Right cardiac atrium (tissue), 5 donors: Measurements from ENCODE around the gene LAGE3. TPM values are rescaled to one million over a fixed set of nuclear protein-coding genes. Genes with fewer than 3 reads are reported as not detected.
A peak's percentile ranks its signal among the peaks of the same experiment; 100 is the strongest.

Experiments used
- ATAC-seq, 2 donors: fragments of 200-7000 bp; cut with Tn5 transposase; one replicate each; pipeline versions ENCODE4 v1.8.0 to v1.9.1; 2020; ENCODE audit warnings: moderate library complexity in 2 of 2, mild to moderate bottlenecking in 1 of 2
- DNase-seq, 3 donors: peaks; one replicate each; pipeline ENCODE4 v3.0.0-alpha.2; 2020
- H3K27ac ChIP-seq: one replicate; pipeline ENCODE4 v1.5.1; 2013; ENCODE audit warnings: mild to moderate bottlenecking, low read length, control low read depth, moderate library complexity
- H3K27me3 ChIP-seq: one replicate; pipeline ENCODE4 v1.6.1; 2013; ENCODE audit not compliant: control insufficient read depth, insufficient read depth
- H3K4me1 ChIP-seq: one replicate; pipeline ENCODE4 v1.6.1; 2013; ENCODE audit warnings: low read length; ENCODE audit not compliant: control insufficient read depth, insufficient read depth
- H3K4me3 ChIP-seq: one replicate; pipeline ENCODE4 v1.5.1; 2013; ENCODE audit warnings: low read length, control low read depth
- H3K9me3 ChIP-seq: one replicate; pipeline ENCODE4 v1.6.1; 2013; ENCODE audit warnings: low read length; ENCODE audit not compliant: control insufficient read depth
- WGBS: extraction: QIAGEN DNeasy Blood & Tissue Kit; methylation state at CpG from one replicate; pipeline ENCODE4 v1.1.7; 2013; 5-methylcytosine and 5-hydroxymethylcytosine counted together
- intact Hi-C, 4 donors: fragments of 100-400 bp; cut with DNase I; formaldehyde crosslinking; loops; one replicate each; pipeline versions ENCODE4 v1.11.0 to v1.14.0; 2022 to 2023
- long read RNA-seq, 4 donors: library from polyadenylated mRNA; unstranded; transcript quantifications; one replicate each; pipeline ENCODE4 v2.0.0, GENCODE V29; 2020 to 2021
- polyA plus RNA-seq: library from polyadenylated mRNA; stranded (reverse); fragments of 200-250 nt; gene quantifications from one replicate; pipeline ENCODE4 v1.2.3, GENCODE V29; 2013
- total RNA-seq, 4 donors: library from RNA; stranded (reverse); fragmentation: NEBNext Ultra II Directional; extraction: Animal tissue kit (Norgen Biotek cat#: 25700); gene quantifications; one replicate each; pipeline ENCODE4 v1.2.1, GENCODE V29; 2021
- donor health status: healthy with polysubstance abuse.
- donor health status: DM: no; HTN: yes; CAD: no.
- donor health status: DM: no; HTN: no; CAD: no.
- donor health status: DM: no; HTN: yes; CAD: no; lungs with severe emphysema.
- donor health status: DM: yes; HTN: yes; CAD: no.

The LAGE3 gene
- total RNA-seq (10 to 100 TPM; 16.3 to 22.0 (median 19.5) TPM), polyA plus RNA-seq (25.8 TPM)
- long read RNA-seq, donor 1, transcript LAGE3-201 (3 exons, 949 nt): major isoform, 31 of 31 reads
- long read RNA-seq, donor 1, partial matches to known transcripts: 0 of 31 reads
- long read RNA-seq, donor 1, other reads (novel, unspliced or antisense): 0 of 31 reads
- long read RNA-seq, donor 2, transcript LAGE3-201 (3 exons, 949 nt): major isoform, 23 of 24 reads
- long read RNA-seq, donor 2, partial matches to known transcripts: 0 of 24 reads
- long read RNA-seq, donor 2, other reads (novel, unspliced or antisense): 1 of 24 reads
- long read RNA-seq, donor 3, partial matches to known transcripts: 0 of 4 reads
- long read RNA-seq, donor 3, other reads (novel, unspliced or antisense): 0 of 4 reads
- long read RNA-seq, donor 4, transcript LAGE3-201 (3 exons, 949 nt): major isoform, 9 of 9 reads
- long read RNA-seq, donor 4, partial matches to known transcripts: 0 of 9 reads
- long read RNA-seq, donor 4, other reads (novel, unspliced or antisense): 0 of 9 reads

DNA sequence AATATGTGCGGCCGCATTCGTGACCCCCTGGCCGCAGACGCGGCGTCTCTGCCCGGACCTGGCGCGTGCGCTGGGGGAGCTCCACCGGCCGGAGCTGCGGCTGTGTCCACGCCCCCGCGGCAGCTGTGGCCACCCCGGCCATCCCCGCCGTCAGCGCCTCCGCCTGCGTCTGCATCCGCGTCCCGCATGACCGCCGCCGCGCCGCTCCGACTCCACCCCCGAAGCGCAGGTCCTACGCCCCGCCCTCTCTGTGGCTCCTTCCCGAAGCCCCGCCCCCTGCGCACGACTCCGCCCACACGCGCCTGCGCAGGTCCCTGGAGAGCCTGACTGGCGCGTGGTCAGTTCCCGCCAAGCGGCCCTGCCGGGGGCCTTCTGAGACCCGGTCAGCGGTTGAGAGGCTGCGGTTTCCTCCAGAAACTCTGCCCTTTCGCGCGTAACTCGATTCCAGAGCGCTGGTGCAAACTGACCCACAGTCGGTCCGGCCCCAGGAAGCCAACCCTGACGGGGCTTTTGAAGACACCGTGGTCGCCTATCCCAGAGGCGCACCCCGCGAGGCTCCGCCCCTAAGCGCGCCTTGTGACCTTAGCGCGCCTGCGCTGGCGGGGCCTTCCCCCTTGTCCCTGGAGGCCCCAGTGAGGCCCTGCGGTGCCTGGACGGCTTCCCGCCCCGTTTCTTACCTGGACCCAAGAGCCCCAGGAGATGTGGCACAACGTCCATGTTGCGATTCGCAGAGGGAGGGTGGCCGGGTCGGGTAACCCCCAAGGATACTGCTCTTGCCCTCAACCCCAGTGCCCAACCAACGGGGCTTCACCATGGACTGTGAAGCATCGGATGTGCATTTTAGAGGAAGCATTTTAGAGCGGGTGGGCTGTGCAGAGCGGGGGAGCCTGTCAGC, at the start of gene LAGE3:
LAGE3 (minus strand) TSS at position 554 of the 895 bp plus-strand sequence; CDS start at position 188, 366 bp downstream.
- peak; percentile 93 to 98 (median 97) for DNase-seq
- H3K27ac ChIP-seq: peak within 1 kb of the TSS; percentile 54
- H3K4me1 ChIP-seq: peaks cover 2% of the 10 kb centered on the region
- H3K9me3 ChIP-seq: no peaks in the 10 kb centered on the region
- H3K27me3 ChIP-seq: no peaks in the 10 kb centered on the region
- 3% methylated on average over 84 of the region's 85 CpGs for WGBS
- intact Hi-C loops: no loop called here
- peak; percentile 96 for ATAC-seq
- peak within 1 kb of the TSS; percentile 43 for H3K4me3 ChIP-seq

DNA sequence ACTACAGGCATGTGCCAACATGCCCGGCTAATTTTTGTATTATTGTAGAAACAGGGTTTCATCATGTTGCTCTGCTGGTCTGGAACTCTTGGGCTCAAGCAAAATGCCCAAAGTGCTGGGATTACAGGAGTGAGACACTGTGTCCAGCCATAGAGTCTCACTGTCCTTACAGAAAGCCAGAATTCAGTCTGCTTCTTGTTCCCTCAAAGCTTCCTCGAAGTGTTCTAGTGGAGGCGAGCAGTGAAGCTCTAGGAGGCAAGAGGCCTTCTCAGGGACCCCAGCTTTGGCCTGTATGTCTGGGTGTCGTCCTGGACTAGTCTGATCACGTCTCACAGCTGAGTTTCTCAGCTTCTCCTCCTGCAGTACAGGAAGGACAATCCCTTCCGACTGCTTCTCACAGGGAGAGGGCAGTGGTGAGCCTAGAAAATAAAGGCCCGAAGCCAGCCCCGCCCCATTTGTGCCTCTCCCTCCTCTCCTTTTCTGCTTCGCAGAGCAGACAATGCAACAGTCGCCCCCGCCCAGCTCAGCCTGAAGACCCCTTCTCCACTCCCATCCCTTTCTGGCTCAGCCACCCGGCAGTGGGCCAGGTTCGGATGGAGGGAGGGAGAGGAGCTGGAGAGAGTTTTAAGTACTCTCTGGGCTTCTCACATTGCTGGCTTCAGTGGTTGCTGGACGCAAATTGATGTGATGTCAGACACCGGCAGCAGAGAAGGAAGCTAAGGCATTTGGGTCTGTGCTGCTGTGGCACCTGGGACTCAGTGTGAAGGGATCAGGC, 48.0 kb upstream of the LAGE3 start:
- Histone ChIP-seq H3K27ac (peak overlapping the region; percentile 96), H3K4me1 (peaks cover 2% of the 10 kb centered on the region), H3K4me3 (peak overlapping the region; percentile 43), H3K9me3 (no peaks in the 10 kb centered on the region), H3K27me3 (no peaks in the 10 kb centered on the region)
- DNase-seq: peak; percentile 80 to 93 (median 92)
- peak; percentile 84 to 88 for ATAC-seq
- intact Hi-C loops: no loop called here
- 4% methylated on average over 15 of the region's 15 CpGs for WGBS

DNA sequence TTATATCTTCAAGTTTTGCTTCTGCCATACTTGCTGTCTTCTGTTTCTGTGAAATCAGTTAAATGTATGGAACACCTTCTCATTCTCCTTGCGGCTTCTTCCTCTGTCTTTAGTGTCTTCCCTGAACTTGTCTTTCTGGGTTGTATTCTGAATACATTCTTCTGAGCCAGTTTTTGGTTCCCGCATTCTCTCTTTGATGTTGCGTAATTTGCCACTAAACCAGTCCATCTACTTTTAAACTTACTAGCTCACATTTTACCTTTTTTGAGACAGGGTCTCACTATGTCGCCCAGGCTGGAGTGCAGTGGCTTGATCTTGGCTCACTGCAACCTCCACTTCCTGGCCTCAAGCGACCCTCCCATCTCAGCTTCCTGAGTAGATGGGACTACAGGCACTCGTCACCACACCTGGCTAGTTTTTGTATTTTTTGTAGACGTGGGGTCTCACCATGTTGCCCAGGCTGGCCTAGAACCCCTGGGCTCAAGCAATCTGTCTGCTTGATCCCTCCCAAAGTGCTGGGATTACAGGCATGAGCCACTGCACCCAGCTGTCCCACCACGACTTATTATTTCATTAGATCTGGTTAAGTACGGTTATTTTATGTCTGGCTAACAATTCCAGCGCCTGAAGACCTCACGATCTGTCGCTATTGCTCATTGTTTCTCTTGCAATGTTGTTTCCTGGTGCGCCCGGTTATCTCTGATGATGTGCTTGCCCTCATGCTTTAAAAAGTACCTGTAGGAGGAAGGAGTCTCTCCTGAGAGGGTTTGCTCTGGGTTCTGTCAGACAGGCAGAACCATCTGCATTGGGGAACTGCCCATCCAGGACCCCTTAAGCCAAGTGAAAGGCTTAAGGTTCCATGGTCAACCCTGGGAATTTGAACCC, 46.8 kb upstream of the LAGE3 start:
- Histone ChIP-seq H3K9me3 (no peaks in the 10 kb centered on the region), H3K4me1 (peaks cover 2% of the 10 kb centered on the region), H3K27me3 (no peaks in the 10 kb centered on the region), H3K27ac (no peak overlapping the region), H3K4me3 (no peak overlapping the region)
- no peak for ATAC-seq
- intact Hi-C loops: no loop called here
- DNase-seq: no peak
- WGBS: 81% methylated on average over 14 of the region's 14 CpGs

DNA sequence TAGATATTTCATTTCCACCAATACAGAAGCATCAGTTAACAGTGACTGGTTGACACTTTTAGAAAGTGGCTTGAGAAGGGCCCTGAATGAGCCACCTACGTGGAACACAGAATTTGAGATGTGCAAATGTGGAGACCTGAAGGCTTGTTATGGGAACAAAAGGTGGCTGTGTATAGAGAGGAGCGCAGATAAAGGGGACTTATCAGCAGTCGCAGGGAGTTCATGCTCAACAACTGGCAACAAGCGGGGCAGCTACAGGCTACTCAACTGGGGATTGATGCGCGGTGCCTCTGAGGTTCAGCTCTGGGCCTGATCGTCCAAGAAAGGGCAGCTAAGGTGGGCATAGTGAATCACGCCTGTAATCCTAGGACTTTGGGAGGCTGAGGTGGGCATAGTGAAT, 40.3 kb upstream of the LAGE3 start:
- ATAC-seq (no peak), DNase-seq (no peak)
- WGBS: 91% methylated on average over 8 of the region's 8 CpGs
- no peaks in the 10 kb centered on the region for H3K27me3 ChIP-seq
- no peaks in the 10 kb centered on the region for H3K9me3 ChIP-seq
- no peak overlapping the region for H3K4me3 ChIP-seq
- intact Hi-C loops: loop anchor here in 1 of 4 donors (10.0 kb wide), 1 partner anchor 115 kb away; the partner anchor contains the start of gene DNASE1L1
- no peak overlapping the region for H3K27ac ChIP-seq
- H3K4me1 ChIP-seq: peaks cover 3% of the 10 kb centered on the region

- Histone ChIP-seq H3K4me3 (no peak overlapping the region), H3K9me3 (no peaks in the 10 kb centered on the region), H3K27ac (peak overlapping the region; percentile 80), H3K27me3 (no peaks in the 10 kb centered on the region), H3K4me1 (peaks cover 3% of the 10 kb centered on the region)
- intact Hi-C loops: loop anchor here in 1 of 4 donors (10.0 kb wide), 1 partner anchor 112 kb away; the partner anchor contains the start of gene DNASE1L1
- WGBS: 30% methylated on average over 25 of the region's 25 CpGs
- ATAC-seq (peak; percentile 2 to 3), DNase-seq (peak in 1 of 3 donors; percentile 67)
Observed at GRCh38 chrX:154517101-154517781, 38.2 kb upstream of the LAGE3 start.

- peak; percentile 57 to 66 for ATAC-seq
- WGBS: 3% methylated on average over 19 of the region's 19 CpGs
- peak in 1 of 3 donors; percentile 66 for DNase-seq
- Histone ChIP-seq H3K27me3 (no peaks in the 10 kb centered on the region), H3K4me1 (peaks cover 3% of the 10 kb centered on the region), H3K27ac (peak overlapping the region; percentile 80), H3K9me3 (no peaks in the 10 kb centered on the region), H3K4me3 (peak overlapping the region; percentile 42)
- intact Hi-C loops: loop anchor here in 1 of 4 donors (10.0 kb wide), 1 partner anchor 112 kb away; the partner anchor contains the start of gene DNASE1L1
Observed at GRCh38 chrX:154516656-154517100, 37.6 kb upstream of the LAGE3 start.

DNA sequence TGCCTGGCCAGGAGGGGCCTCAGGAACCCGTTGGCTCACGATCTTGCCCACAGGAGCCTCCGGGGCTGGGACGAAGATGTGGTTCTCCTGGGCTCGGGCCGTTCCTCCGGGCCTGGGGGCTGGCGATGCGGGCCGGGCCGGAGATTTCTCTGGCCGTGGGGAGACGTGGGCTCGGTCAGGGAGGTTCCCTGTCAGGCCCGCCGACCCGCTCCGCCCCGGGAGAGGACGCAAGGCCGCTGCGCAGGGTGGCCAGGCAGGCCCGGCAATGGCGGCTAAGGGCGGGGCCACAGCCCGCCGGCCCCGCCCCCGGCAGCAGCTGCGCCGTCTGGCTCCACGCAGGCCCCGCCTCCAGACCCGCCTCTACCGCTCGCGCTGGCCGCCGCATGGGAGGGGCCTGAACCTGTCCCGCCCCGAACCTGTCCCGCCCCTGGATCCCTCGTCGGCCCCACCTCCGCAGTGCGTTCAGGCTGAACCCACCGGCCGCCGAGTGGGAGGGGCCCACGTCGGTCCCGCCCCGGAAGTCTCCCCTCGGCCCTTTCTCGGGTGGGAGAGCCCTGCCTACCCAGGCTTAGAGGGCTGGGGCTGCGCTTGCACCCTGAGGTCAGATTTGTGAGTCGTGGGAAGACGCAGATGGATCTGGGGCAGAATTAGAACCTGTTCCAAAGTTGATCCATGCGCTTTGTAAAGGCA, 37.0 kb upstream of the LAGE3 start, which contains the start of gene FAM3A:
FAM3A (minus strand) TSS at position 267 of the 690 bp plus-strand sequence. CDS start 460 bp downstream, outside the sequence.
- Histone ChIP-seq H3K9me3 (no peaks in the 10 kb centered on the region), H3K4me3 (peak within 1 kb of the TSS; percentile 84), H3K27ac (peak within 1 kb of the TSS; percentile 93), H3K27me3 (no peaks in the 10 kb centered on the region), H3K4me1 (peaks cover 3% of the 10 kb centered on the region)
- intact Hi-C loops: loop anchor here in 1 of 4 donors (10.0 kb wide), 1 partner anchor 111 kb away; the partner anchor contains the start of gene DNASE1L1
- DNase-seq (peak; percentile 94 to 98 (median 96)), ATAC-seq (peak; percentile 97)
- under 1% methylated on average over 57 of the region's 59 CpGs for WGBS

- no peaks in the 10 kb centered on the region for H3K27me3 ChIP-seq
- intact Hi-C loops: loop anchor here in 1 of 4 donors (10.0 kb wide), 1 partner anchor 111 kb away; the partner anchor contains the start of gene DNASE1L1
- DNase-seq: peak; percentile 52 to 82 (median 81)
- ATAC-seq: peak in 1 of 2 donors; percentile 6
- peak overlapping the region; percentile 93 for H3K27ac ChIP-seq
- peak overlapping the region; percentile 84 for H3K4me3 ChIP-seq
- WGBS: 17% methylated on average over 34 of the region's 34 CpGs
- no peaks in the 10 kb centered on the region for H3K9me3 ChIP-seq
- H3K4me1 ChIP-seq: peaks cover 3% of the 10 kb centered on the region
Observed at GRCh38 chrX:154515090-154515965, 36.2 kb upstream of the LAGE3 start.
